Osteocyte (in vitro differentiated cells): ENCODE results near the gene MEGF11. TPM values are rescaled to one million over a fixed set of nuclear protein-coding genes. Genes with fewer than 3 reads are reported as not detected.
"Not testable (repeated sequence)": the region's sequence is repeated elsewhere in the genome, so short reads cannot be mapped to it uniquely, and the experiment has no call there.

Source experiments
- DNase-seq: peaks from one replicate; pipeline ENCODE4 v3.0.0; 2021; ENCODE audit warnings: mixed read lengths; ENCODE audit not compliant: unreplicated experiment; ENCODE audit errors: extremely low spot score
- H3K27ac Mint-ChIP-seq: one replicate; pipeline ENCODE4 v1.8.0; 2021; ENCODE audit warnings: mild to moderate bottlenecking, mixed read lengths; ENCODE audit not compliant: unreplicated experiment
- H3K27me3 Mint-ChIP-seq: one replicate; pipeline ENCODE4 v1.8.0; 2021; ENCODE audit warnings: mixed read lengths; ENCODE audit not compliant: unreplicated experiment
- H3K36me3 Mint-ChIP-seq: one replicate; pipeline ENCODE4 v1.8.0; 2021; ENCODE audit warnings: mixed read lengths; ENCODE audit not compliant: unreplicated experiment
- H3K4me1 Mint-ChIP-seq: one replicate; pipeline ENCODE4 v1.8.0; 2021; ENCODE audit warnings: mixed read lengths; ENCODE audit not compliant: unreplicated experiment
- H3K4me3 Mint-ChIP-seq: one replicate; pipeline ENCODE4 v1.8.0; 2021; ENCODE audit warnings: mild to moderate bottlenecking, moderate library complexity, mixed read lengths; ENCODE audit not compliant: unreplicated experiment
- H3K9me3 Mint-ChIP-seq: one replicate; pipeline ENCODE4 v1.8.0; 2021; ENCODE audit warnings: mixed read lengths; ENCODE audit not compliant: unreplicated experiment
- CTCF ChIP-seq: fragments of 200-600 bp; sonication (generic); IDR thresholded peaks from 2 replicates; pipeline ENCODE4 v1.5.0; 2021; ENCODE audit warnings: antibody characterized with exemption, mild to moderate bottlenecking, moderate library complexity
- total RNA-seq: library from RNA; stranded (reverse); gene quantifications from 2 replicates; pipeline ENCODE4 v1.2.1, GENCODE V29; 2021

Gene MEGF11
- total RNA-seq, 1 donor from 2014 or later = not detected

GRCh38 chr15:66004618-66005262 lies 248.8 kb downstream of the MEGF11 start:
- peaks cover 20% of the 10 kb centered on the region for H3K27me3 Mint-ChIP-seq
- no peaks in the 10 kb centered on the region for H3K36me3 Mint-ChIP-seq
- H3K4me3 Mint-ChIP-seq = no peak overlapping the region
- no peak for DNase-seq
- no peaks in the 10 kb centered on the region for H3K4me1 Mint-ChIP-seq
- H3K9me3 Mint-ChIP-seq = no peaks in the 10 kb centered on the region
- TF ChIP-seq CTCF = no peak
- no peak overlapping the region for H3K27ac Mint-ChIP-seq

- H3K27me3 Mint-ChIP-seq = peaks cover 24% of the 10 kb centered on the region
- not testable (repeated sequence) for DNase-seq, H3K9me3 Mint-ChIP-seq, H3K36me3 Mint-ChIP-seq, H3K4me3 Mint-ChIP-seq, H3K4me1 Mint-ChIP-seq, H3K27ac Mint-ChIP-seq
Observed at GRCh38 chr15:66003129-66003528, 250.4 kb downstream of the MEGF11 start.

GRCh38 chr15:66001717-66002426 lies 251.7 kb downstream of the MEGF11 start:
- Mint-ChIP-seq H3K4me1 (no peaks in the 10 kb centered on the region), H3K36me3 (no peaks in the 10 kb centered on the region), H3K27ac (no peak overlapping the region), H3K4me3 (no peak overlapping the region), H3K27me3 (peaks cover 27% of the 10 kb centered on the region), H3K9me3 (no peaks in the 10 kb centered on the region)
- no peak for DNase-seq
- TF ChIP-seq CTCF = no peak

- no peak overlapping the region for H3K27ac Mint-ChIP-seq
- DNase-seq = no peak
- no peaks in the 10 kb centered on the region for H3K4me1 Mint-ChIP-seq
- no peak overlapping the region for H3K4me3 Mint-ChIP-seq
- no peak for TF ChIP-seq CTCF
- H3K9me3 Mint-ChIP-seq = no peaks in the 10 kb centered on the region
- peaks cover 27% of the 10 kb centered on the region for H3K27me3 Mint-ChIP-seq
- H3K36me3 Mint-ChIP-seq = no peaks in the 10 kb centered on the region
Observed at GRCh38 chr15:66001042-66001441, 252.5 kb downstream of the MEGF11 start.

- H3K4me1 Mint-ChIP-seq = no peaks in the 10 kb centered on the region
- H3K4me3 Mint-ChIP-seq = no peak overlapping the region
- no peak overlapping the region for H3K27ac Mint-ChIP-seq
- H3K9me3 Mint-ChIP-seq = no peaks in the 10 kb centered on the region
- DNase-seq = no peak
- no peak for TF ChIP-seq CTCF
- no peaks in the 10 kb centered on the region for H3K36me3 Mint-ChIP-seq
- peaks cover 38% of the 10 kb centered on the region for H3K27me3 Mint-ChIP-seq
Observed at GRCh38 chr15:65998486-65998885, 255.1 kb downstream of the MEGF11 start.
